GM12865 (cell line): ENCODE measurements around the gene COL7A1.

Experiments
- DNase-seq: peaks from one replicate; pipeline ENCODE4 v3.0.0; 2010; ENCODE audit warnings: low read depth
- H3K4me3 ChIP-seq: 2 replicates; pipeline ENCODE4 v1.5.1; 2011; ENCODE audit warnings: mild to moderate bottlenecking, low read depth, low read length, control low read depth
- TF ChIP-seq, protein P1 (sequence below): IDR thresholded peaks from 2 replicates; pipeline ENCODE4 v1.5.1; 2011; ENCODE audit warnings: low read length, control low read depth, low read depth, inconsistent platforms; ENCODE audit not compliant: insufficient read depth; ENCODE audit errors: missing control alignments

Gene COL7A1

DNA sequence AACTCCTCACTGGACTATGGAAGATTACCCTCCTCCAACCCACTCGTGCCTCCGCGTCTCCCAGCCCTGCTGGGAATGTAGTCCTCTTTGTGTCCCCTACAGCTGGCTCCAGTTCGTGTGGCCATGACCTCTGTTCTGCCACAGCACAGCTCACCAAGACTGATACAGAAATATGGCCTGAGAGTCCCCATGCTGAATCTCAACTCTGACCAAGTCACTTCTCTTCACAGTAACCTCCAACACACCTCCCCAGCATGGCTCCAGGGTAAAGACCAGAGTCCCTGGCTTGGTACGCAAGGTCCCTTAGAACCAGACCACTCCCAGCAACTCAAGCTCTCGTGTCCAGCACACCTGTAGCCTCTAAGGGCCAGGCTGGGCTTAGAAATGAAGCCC, 2.3 kb upstream of the COL7A1 start:
- TF ChIP-seq, protein P1, sequence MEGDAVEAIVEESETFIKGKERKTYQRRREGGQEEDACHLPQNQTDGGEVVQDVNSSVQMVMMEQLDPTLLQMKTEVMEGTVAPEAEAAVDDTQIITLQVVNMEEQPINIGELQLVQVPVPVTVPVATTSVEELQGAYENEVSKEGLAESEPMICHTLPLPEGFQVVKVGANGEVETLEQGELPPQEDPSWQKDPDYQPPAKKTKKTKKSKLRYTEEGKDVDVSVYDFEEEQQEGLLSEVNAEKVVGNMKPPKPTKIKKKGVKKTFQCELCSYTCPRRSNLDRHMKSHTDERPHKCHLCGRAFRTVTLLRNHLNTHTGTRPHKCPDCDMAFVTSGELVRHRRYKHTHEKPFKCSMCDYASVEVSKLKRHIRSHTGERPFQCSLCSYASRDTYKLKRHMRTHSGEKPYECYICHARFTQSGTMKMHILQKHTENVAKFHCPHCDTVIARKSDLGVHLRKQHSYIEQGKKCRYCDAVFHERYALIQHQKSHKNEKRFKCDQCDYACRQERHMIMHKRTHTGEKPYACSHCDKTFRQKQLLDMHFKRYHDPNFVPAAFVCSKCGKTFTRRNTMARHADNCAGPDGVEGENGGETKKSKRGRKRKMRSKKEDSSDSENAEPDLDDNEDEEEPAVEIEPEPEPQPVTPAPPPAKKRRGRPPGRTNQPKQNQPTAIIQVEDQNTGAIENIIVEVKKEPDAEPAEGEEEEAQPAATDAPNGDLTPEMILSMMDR, result no peak
- DNase-seq, result no peak

DNA sequence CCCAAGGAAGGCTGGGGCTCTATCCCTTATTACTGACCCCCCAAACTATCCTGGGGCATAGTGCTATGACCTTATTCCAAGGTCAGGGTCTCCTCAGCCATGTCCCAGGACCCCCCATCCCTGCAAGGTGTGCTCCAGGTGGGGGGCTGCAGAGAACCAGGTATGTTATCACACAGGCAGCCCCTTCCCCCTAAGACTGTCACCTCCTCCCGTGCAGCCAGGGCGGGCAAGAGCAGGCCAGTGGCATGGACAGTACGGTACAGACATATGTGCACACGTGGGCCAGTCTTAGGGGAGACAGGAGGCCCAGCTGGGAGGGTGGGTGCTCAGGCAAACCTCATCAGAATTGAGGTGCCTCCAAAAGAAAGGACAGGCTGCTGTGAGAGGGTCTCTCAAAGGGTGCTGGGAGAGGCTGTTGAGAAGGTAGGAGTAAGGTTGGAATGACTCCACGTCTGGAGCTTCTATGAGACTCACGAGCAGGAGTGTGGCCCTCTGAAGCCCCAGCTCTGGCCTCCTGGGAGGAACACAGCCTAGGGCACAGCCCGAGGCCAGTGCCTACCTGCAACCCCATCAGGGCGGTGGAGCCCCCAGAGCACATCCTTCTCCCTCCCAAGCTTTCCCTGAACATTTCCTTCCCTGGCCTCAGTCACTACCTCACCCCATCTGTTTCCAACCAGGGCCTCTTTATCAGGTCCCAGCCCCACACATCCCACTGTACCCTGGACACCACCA, 1.7 kb upstream of the COL7A1 start:
- DNase-seq, result no peak
- TF ChIP-seq, protein P1, result no peak
- no peak overlapping the region for H3K4me3 ChIP-seq

More for the DNA sequence above, 2.3 kb upstream of the COL7A1 start:
- no peak overlapping the region for H3K4me3 ChIP-seq

DNA sequence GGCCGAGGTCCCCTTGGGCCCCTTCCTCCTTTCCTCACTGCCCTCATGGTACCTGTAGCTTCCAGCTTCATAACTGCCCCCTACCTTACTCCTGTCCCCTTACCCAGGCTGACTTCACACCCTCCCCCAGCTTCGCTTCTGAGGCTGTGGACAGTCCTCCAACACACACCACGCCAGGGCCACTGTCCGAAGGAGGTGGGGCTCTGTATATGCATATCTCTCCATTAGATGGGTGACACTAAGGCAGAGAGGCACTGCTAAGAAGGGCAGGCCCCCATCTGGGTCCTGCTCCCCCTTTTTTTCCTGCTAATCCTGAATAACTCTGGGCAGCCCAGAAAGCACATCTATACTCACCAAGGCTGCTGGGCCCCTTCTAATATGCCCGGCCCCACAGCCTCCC, 1.0 kb upstream of the COL7A1 start:
- no peak overlapping the region for H3K4me3 ChIP-seq
- DNase-seq, result no peak
- TF ChIP-seq, protein P1, result no peak

DNA sequence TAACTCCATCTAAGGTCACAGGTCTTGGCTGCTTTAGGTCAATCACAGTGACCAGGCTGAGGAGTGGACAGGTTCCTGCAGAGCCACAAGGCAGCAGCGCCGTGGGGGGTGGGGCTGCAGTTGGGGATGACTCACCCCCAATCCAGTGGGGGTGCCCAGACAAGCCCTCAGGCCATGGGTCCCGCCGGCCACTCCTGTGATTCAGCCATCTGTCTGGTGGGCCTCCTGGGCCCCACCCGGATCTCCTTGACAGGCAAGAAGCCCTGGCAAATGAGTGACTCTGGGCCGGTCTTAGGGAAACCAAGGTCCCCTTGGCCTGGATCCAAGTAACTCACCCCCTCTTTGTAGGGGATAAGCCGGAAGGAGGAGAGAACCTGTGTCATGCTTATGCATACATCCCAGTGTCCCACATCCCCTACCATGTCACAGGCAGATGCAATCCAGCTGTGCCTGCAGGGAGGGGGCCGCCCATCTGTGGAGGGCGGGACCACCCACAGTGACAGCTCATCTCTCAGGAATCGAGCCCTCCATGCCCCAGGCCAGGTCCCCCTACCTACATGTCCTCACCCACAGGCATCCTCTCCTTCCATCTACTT, 495 bp upstream of the COL7A1 start:
- no peak for DNase-seq
- TF ChIP-seq, protein P1, result no peak
- H3K4me3 ChIP-seq, result no peak overlapping the region

DNA sequence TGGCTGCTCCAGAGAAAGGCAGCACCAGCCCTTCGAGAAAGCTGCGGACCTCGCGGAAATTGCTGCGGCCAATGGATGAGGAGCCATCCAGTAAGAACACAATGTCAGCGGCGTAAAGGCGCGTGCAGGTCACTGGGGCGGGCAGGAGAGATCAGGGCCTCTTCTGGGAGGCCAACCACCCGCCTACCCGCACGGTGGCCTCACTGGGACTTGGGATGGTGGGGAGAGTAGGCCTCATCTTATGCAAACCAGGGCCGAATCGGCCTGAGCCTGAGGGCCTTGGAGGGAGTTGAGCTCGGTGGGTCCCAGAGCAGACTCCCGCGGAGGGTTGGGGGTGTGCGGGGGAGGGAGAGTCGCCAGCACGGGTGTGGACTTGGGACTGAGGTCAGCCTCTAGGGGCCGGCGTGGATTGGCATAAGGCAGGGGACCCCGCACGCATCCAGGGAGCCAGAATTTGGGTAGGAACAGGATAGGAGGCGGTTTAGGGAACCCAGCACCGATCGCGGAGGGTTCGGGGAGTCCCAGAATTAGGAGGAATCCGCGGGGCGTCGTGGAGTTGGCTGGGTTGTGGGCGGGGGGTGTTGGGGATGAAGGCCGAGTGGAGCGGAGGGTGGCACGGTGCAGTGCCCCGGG, 596 bp downstream of the COL7A1 start:
- TF ChIP-seq, protein P1, result no peak
- no peak for DNase-seq
- H3K4me3 ChIP-seq, result no peak overlapping the region

DNA sequence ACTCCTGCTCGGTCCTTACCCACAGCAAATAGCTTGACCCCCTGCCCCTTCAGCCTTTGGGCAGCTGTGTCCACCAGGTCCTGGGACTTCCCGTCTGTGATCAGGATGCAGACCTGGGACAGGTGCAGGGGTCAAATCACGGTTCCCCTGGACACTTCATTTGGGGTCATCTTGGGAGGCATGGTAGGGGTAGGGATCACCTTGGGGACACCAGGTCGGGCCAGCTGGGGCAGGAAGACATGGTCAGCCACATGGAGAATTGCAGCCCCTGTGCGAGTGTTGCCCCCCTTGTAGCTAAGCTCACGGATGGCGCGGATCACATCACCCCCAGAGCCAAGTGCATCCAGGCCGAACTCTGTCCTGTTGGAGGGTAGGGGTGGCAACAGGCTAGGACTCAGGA, 1.8 kb downstream of the COL7A1 start:
- TF ChIP-seq, protein P1, result no peak

More for the DNA sequence above, 1.8 kb downstream of the COL7A1 start:
- no peak overlapping the region for H3K4me3 ChIP-seq
- DNase-seq, result no peak
